ENCODE results near the gene CPXM2.
"Not testable (repeated sequence)": the region's sequence is repeated elsewhere in the genome, so short reads cannot be mapped to it uniquely, and the experiment has no call there.

Gene CPXM2

GRCh38 chr10:123746061-123746460 lies 145.5 kb downstream of the CPXM2 start:
- DNase-seq (ENCODE audit: low read depth, low spot score), result no peak

- no peak for DNase-seq (ENCODE audit: low read depth, low spot score)
These were observed 147.4 kb downstream of the CPXM2 start for GRCh38 chr10:123744224-123744536.

- no peak for DNase-seq (ENCODE audit: low read depth, low spot score)
These were observed 148.0 kb downstream of the CPXM2 start for GRCh38 chr10:123743441-123744223.

GRCh38 chr10:123742751-123743440 lies 148.7 kb downstream of the CPXM2 start:
- DNase-seq (ENCODE audit: low read depth, low spot score), result no peak

- no peak for DNase-seq (ENCODE audit: low read depth, low spot score)
These were observed 149.9 kb downstream of the CPXM2 start for GRCh38 chr10:123741711-123742110.

- no peak for DNase-seq (ENCODE audit: low read depth, low spot score)
These were observed 150.5 kb downstream of the CPXM2 start for GRCh38 chr10:123741146-123741545.

- not testable (repeated sequence) for DNase-seq (ENCODE audit: low read depth, low spot score)
These were observed 154.7 kb downstream of the CPXM2 start for GRCh38 chr10:123736917-123737316.

- DNase-seq (ENCODE audit: low read depth, low spot score), result no peak
These were observed 162.1 kb downstream of the CPXM2 start for GRCh38 chr10:123729523-123729922.

- no peak for DNase-seq (ENCODE audit: low read depth, low spot score)
These were observed 164.8 kb downstream of the CPXM2 start for GRCh38 chr10:123726836-123727235.

GRCh38 chr10:123726381-123726780 lies 165.2 kb downstream of the CPXM2 start:
- no peak for DNase-seq (ENCODE audit: low read depth, low spot score)

- DNase-seq (ENCODE audit: low read depth, low spot score), result no peak
These were observed 166.9 kb downstream of the CPXM2 start for GRCh38 chr10:123724747-123725146.

- no peak for DNase-seq (ENCODE audit: low read depth, low spot score)
These were observed 169.3 kb downstream of the CPXM2 start for GRCh38 chr10:123722351-123722750.

GRCh38 chr10:123721441-123722049 lies 170.1 kb downstream of the CPXM2 start:
- no peak for DNase-seq (ENCODE audit: low read depth, low spot score)

- no peak for DNase-seq (ENCODE audit: low read depth, low spot score)
These were observed 171.1 kb downstream of the CPXM2 start for GRCh38 chr10:123720536-123720935.

GRCh38 chr10:123718544-123719060 lies 173.0 kb downstream of the CPXM2 start:
- DNase-seq (ENCODE audit: low read depth, low spot score), result no peak

GRCh38 chr10:123717336-123717735 lies 174.3 kb downstream of the CPXM2 start:
- DNase-seq (ENCODE audit: low read depth, low spot score), result no peak

GRCh38 chr10:123715546-123715945 lies 176.1 kb downstream of the CPXM2 start:
- DNase-seq (ENCODE audit: low read depth, low spot score), result no peak

- DNase-seq (ENCODE audit: low read depth, low spot score), result no peak
These were observed 185.4 kb downstream of the CPXM2 start for GRCh38 chr10:123706236-123706635.

GRCh38 chr10:123704812-123705211 lies 186.8 kb downstream of the CPXM2 start:
- no peak for DNase-seq (ENCODE audit: low read depth, low spot score)

- DNase-seq (ENCODE audit: low read depth, low spot score), result no peak
These were observed 187.5 kb downstream of the CPXM2 start for GRCh38 chr10:123704076-123704475.

GRCh38 chr10:123703195-123703790 lies 188.3 kb downstream of the CPXM2 start:
- no peak for DNase-seq (ENCODE audit: low read depth, low spot score)

All from brain pericyte (primary cell).